ENCODE measurements around the gene ACOX1.

ACOX1 gene

DNA sequence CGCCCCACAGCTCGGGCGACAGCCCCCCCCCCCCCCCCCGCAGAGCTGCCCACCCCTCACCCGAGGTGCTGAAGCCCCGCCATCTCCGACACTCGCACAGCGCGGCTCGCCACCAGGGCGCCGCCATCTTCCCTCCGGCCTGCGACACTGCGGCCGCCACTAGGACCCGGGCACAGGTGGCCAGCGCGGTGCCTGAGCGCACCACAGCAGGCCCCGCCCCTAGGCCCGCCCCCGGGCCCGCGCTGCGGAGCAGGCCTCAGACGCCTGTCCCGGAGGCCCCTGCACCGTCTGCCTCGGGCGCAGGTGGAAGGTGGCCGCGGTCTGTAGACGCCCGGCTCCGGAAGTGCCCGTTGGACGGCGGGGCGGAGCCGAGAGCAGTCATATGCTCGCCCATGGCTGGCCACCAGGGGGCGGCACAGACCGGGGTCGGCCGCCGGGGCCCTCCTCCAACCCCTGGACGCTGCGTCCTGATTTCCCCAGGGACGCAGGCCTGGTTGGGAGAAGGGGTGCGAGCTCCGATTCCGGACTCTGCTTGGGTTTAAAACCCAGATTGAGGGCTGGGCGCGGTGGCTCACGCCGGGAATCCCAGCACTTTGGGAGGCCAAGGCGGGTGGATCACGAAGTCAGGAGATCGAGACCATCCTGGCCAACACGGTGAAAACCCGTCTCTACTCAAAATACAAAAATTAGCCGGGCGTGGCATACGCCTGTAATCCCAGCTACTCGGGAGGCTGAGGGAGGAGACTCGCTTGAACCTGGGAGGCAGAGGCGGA is 74.0 kb downstream of the ACOX1 start, which contains the start of gene MRPL38:
Gene MRPL38 (minus strand): TSS at position 136 of the 773 bp plus-strand sequence. CDS start 9 bp downstream, at position 127.
- H3K4me3 ChIP-seq (ENCODE audit: low read length): peak within 1 kb of the TSS; percentile 89
- TF ChIP-seq ZNF274 (IDR thresholded peaks at IDR 0.05; ENCODE audit: low read depth, low read length): no peak

DNA sequence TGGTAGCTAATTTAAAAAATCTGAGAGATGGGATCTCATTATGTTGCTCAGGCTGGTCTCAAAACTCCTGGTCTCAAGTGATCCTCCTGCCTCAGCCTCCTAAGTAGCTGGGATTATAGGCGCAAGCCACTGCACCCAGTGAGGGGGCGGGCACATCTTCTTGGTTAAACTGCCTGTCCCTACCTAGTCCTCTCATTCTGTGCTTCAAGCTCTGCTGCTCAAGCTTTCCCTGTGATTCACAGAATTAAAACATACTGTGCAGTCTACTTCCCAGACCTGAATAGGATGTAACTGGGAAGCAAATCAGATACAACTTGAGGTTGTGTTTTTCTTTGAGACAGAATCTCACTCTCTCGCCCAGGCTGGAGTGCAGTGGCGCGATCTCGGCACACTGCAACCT is 76.6 kb downstream of the ACOX1 start:
- H3K4me3 ChIP-seq (ENCODE audit: low read length): no peak overlapping the region
- no peak for TF ChIP-seq ZNF274 (IDR thresholded peaks at IDR 0.05; ENCODE audit: low read depth, low read length)

DNA sequence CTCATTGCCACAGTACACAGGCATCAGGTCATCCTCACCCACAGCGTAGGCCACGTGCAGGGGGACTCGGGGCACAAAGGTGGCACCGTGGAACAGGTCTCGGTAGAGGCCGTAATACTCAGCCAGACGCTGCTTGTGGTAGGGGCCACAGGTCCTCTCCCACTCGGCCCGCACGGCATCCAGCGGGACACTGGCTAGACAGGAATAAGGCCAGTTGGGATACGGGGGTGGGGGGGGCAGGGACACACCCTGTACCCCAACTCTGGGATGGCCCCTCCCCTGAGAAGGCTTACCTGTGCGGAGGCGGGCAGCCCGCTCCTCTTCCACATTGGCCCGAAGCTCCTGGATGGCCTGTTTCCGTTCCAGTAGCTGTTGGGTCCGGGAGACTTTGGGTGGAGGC is 77.2 kb downstream of the ACOX1 start:
- no peak for TF ChIP-seq ZNF274 (IDR thresholded peaks at IDR 0.05; ENCODE audit: low read depth, low read length)
- no peak overlapping the region for H3K4me3 ChIP-seq (ENCODE audit: low read length)

DNA sequence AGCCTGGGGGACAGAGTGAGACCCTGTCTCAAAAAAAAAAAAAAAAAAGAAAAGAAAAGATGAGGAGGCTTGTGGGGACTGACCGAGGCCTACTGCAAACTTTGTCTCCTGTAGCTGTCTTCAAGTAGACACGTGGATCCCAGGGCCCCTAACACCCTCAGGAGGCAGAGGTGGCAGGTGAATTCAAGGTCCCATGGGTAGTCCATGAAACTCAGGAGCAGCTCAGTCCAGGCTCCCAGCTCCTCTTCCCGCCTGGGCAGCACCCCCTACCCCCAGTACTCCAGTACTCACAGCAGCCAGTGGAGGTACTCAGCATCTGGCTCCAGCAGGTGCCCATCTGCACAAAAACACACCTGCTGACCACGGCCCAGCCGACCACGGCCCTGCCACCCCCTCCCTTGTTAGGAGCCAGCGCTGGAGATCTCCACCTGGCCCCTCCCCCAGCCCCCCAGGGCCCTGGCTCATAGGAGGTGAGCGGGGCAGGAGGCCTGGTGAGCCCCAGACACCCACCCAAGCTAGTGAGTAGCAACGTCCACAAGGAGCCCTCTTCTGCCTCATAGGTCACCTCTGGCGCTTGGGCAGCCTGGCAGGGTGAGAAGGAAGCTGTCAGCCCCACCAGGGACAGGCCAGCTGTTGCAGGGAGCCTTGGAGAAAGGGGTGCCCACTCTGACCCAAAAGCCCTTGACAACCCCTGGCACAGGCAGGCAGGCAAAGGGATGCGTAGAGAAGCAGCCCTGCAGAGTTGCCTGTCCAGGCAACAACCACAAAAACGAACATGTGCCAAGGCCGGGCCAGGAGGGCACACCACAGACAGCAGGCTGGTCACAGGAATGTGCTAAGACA is 78.1 kb downstream of the ACOX1 start:
- no peak overlapping the region for H3K4me3 ChIP-seq (ENCODE audit: low read length)
- no peak for TF ChIP-seq ZNF274 (IDR thresholded peaks at IDR 0.05; ENCODE audit: low read depth, low read length)

DNA sequence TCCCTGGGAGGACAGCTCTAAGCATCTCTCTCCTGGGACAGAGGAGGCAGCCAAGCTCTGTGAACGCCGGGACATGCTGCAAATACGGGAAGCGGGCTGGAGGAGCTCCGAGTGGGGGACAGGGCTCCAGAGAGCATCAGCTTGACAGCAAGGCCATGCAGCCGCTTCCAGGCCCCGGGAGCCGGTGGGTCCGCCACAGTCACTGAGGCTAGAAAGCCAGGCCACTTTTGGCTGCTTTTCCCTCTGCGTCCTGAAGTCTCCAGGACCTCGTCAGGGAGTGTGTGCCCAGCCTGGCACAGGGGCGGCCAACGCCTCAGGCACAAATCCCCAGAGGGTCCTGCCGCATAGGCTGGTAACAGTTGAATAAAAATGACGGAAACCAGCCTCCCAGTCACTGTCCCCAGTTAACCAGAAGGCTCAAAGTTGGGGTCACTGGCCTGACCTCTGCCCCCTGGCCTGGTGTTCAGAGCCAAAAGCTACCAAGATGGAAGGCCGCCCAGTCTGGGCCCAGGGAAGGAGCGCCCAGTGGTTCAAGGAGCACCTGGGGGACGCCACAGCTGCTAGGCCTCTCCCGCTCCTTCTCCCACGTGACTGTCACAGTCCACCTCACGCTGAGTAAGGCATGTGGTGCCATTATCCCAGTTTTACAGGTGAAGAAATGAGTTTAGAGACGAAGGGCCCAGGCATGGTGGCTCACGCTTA is 79.0 kb downstream of the ACOX1 start:
- TF ChIP-seq ZNF274 (IDR thresholded peaks at IDR 0.05; ENCODE audit: low read depth, low read length): no peak
- no peak overlapping the region for H3K4me3 ChIP-seq (ENCODE audit: low read length)

DNA sequence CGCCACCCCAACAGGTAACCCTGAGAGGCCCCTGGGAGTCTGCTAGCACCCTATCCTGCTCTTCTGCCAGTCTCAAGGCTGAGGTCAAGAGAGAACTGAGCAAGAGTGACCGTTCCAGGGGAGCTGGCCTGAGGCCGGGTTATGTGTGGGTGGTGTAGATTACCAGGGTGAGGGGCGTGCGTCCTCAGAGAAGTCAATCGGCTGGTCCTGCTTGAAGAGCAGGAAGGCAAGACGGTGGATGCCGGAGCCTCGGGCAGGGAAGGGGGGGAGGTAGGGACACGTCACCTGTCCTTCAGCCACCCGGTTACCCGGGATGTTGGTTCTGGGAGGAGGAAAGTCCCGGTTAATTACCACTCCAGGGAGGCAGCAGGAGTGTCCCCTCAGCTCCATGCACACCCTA is 79.6 kb downstream of the ACOX1 start:
- TF ChIP-seq ZNF274 (IDR thresholded peaks at IDR 0.05; ENCODE audit: low read depth, low read length): no peak

DNA sequence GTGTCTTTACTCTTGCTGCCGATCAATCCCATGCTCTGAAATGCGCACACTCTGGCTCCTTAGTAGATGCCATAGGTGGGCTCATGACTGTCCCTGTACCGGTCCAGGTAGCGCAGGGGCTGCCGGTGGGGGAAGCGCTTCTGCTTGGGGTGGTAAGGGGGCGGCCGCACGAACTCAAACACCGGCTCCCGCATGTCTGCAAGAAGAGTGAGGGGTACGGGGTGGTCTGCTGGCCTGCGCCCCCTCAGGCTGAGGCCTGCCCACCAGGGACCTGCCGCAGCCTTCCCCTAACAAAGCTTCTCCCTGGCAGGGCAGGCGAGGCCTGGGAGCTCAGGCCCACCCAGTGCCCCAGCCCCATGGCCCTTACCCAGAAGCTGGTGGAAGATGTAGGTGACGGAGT is 80.2 kb downstream of the ACOX1 start:
- no peak for TF ChIP-seq ZNF274 (IDR thresholded peaks at IDR 0.05; ENCODE audit: low read depth, low read length)
- H3K4me3 ChIP-seq (ENCODE audit: low read length): no peak overlapping the region

More for the DNA sequence above, 79.6 kb downstream of the ACOX1 start:
- H3K4me3 ChIP-seq (ENCODE audit: low read length): no peak overlapping the region

DNA sequence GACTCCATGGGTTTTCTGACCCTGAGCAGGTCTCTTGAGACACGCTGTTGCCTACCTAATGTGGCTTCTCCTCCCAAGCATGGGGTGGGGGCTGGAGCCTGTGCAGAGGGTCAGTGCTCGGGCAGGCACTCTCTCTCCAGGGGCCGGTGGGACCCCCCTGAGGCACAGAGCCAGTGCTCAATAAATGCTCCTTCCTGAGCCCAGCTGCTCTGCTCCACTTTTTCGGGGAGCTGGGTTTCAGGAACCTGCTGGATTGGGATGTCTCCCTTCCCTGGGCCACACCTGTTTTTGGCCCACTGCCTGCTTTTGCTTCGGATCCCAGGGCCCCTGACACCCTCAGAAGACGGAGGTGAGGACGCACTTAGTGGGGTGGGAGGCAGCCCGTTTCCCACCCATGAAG is 80.9 kb downstream of the ACOX1 start:
- no peak for TF ChIP-seq ZNF274 (IDR thresholded peaks at IDR 0.05; ENCODE audit: low read depth, low read length)
- no peak overlapping the region for H3K4me3 ChIP-seq (ENCODE audit: low read length)

DNA sequence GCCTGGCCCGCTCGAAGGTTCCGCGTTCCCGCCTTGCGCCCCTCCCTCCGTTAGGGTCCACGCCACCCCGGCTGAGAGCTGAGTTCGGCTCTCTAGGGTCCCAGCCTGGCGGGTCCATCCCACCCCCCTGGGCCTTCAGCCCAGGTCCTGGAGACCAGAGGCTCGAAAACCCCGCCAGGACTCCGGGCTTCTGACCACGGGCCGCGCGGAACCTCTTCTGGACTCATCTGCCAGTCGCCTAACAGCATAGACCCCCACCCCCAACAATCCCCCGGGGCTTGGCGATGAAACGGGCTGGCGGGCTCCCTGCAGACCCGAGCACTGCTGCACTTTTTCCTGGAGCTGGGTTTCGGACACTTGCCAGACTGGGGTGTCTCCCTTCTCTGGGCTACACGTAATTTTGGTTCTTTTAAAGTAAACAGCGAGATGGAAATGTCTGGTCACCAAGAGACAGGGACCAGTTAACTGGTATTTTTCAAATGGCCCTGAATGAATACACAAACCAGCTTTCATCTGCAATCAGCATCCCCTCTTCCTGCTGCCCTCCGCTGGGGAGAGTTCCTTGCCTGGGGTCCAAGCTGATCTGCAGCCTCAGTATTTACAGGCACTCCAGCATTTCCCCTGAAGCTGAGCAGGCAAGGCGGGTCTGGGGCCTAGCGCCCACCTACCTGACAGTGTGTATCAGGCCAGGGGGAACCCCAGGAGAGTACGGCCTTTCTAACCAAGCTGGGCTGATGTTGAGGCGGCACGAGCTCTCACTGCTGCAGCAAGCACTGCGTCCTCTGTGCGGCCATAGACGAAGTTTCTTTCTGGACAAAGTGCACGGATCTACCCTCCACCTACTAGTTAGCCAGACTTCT is 81.6 kb downstream of the ACOX1 start:
- TF ChIP-seq ZNF274 (IDR thresholded peaks at IDR 0.05; ENCODE audit: low read depth, low read length): no peak
- no peak overlapping the region for H3K4me3 ChIP-seq (ENCODE audit: low read length)

DNA sequence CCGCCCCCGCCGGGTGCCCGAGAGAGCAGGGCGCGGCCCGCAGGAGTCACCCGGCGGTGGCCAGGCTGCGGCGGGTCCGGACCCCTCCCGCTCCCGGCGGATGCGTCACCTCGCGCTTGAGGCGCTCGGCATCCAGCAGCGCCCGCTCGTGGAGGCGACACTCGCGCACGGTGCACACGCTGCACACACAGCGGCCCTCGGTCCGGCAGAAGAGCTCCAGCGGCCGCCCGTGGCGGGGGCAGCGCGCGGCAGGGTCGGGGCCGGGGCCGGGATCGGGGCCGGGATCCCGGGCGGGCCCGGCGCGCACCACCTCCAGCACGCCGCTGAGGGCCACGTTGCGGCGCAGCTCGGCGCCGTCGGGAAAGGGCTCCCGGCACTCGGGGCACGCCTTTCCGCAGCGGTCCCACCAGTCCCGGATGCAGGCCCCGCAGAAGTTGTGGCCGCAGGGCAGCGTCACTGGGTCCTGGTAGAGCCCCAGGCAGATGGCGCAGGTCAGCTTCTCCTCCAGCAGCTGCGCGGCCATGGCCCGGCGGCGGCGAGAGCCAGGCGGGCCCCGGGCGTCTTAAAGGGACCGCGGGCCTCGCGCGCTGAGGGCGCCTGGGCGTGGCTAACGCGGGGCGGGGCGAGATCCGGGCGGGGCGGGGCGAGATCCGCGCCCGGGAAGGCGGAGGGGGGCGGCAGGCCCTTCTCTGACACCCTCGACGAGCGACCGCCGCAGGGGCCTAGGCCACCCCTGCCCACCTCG is 82.4 kb downstream of the ACOX1 start, which contains the start of gene TRIM65:
Gene TRIM65 (minus strand): TSS at position 537 of the 745 bp plus-strand sequence. CDS start 14 bp downstream, at position 523.
- peak within 1 kb of the TSS; percentile 77 for H3K4me3 ChIP-seq (ENCODE audit: low read length)
- TF ChIP-seq ZNF274 (IDR thresholded peaks at IDR 0.05; ENCODE audit: low read depth, low read length): no peak

DNA sequence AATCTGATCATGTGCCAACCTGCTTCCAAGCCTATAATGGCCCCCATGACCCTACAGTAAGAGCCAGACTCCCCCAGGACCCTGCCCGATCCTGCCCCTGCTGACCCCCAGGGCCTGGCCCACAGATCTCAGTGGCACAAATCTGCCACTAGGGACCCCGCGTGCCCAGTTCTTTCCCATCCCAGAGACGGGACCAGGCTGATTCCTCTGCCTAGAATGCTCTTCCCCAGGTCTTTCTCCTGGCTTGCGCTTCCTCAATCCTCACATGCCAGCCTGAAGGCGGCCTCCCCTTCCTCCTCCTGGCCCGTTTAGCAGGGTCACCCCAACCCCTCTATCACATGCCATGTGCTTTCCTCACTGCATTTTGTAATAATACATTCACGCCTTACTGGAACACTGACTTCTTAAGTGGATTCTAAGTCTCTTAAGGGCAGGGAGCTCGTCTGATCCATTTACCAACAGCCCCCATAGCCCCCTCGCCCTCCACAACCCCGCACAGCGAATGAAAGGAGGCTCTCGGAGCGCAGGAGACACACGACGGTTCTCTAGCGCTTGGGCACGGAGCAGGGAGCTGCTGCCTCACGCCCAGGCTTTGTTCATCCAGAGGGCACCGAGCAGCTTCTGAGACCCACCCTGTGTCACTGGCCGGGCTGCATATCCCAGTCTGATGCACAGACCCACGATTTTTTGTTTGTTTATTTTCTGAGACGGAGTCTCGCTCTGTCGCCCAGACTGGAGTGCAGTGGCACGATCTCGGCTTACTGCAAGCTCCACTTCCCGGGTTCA is 83.4 kb downstream of the ACOX1 start:
- no peak for TF ChIP-seq ZNF274 (IDR thresholded peaks at IDR 0.05; ENCODE audit: low read depth, low read length)
- peak overlapping the region; percentile 77 for H3K4me3 ChIP-seq (ENCODE audit: low read length)

All from GM08714 (cell line).